Measurements from ENCODE around the gene ELK4.

Gene ELK4

DNA sequence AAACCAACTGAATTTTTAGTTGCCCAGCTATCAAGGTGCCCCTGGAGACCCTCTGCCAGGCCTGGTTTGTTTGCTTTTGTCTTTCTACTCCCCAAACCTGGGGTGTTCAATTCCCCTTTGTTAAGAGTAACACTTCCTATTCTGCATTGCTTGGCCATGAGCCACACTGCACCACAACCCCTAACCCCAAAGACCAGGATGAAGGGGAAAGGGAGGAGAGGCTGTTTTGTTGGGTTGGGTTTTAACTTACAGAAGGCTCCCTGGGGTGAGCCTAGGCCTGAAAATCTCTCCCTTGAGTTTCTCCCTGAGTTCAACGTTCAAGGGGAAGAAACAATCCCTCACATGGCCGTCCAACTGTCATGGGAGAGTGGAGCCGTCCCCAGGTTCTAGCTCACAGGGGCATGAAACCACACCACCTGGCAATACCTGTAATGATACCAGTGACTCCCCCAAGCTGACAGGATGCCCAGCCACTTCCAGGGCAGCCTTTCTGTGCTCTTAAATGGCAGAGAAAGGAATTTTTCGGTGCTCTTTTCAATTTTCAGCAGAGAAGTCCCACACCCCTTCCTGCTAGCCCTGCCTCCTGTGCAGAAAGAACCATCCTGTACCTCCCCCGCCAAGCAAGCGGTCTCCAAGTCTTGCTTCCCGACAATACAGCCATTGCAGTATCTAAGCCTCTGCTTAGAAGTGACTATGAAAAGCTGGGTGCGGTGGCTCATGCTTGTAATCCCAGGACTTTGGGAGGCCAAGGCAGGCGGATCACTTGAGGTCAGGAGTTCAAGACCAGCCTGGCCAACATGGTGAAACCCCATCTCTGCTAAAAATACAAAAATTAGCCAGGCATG, 33.6 kb upstream of the ELK4 start:
- peak; percentile 48 for DNase-seq (ENCODE audit: low spot score)
- in situ Hi-C loops (cut with MboI; ENCODE audit: low pct_unique_long_range_greater_than_20kb, low sequenced_read_pairs, unreplicated experiment): loop anchor here (5.0 to 10.0 kb wide), 2 partner anchors 42 to 141 kb away; no protein-coding TSS in a partner anchor
- TF ChIP-seq, protein P1, sequence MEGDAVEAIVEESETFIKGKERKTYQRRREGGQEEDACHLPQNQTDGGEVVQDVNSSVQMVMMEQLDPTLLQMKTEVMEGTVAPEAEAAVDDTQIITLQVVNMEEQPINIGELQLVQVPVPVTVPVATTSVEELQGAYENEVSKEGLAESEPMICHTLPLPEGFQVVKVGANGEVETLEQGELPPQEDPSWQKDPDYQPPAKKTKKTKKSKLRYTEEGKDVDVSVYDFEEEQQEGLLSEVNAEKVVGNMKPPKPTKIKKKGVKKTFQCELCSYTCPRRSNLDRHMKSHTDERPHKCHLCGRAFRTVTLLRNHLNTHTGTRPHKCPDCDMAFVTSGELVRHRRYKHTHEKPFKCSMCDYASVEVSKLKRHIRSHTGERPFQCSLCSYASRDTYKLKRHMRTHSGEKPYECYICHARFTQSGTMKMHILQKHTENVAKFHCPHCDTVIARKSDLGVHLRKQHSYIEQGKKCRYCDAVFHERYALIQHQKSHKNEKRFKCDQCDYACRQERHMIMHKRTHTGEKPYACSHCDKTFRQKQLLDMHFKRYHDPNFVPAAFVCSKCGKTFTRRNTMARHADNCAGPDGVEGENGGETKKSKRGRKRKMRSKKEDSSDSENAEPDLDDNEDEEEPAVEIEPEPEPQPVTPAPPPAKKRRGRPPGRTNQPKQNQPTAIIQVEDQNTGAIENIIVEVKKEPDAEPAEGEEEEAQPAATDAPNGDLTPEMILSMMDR (IDR thresholded peaks at IDR 0.05; ENCODE audit: extremely low read depth, insufficient read depth, missing control alignments): no peak

- in situ Hi-C loops (cut with MboI; ENCODE audit: low pct_unique_long_range_greater_than_20kb, low sequenced_read_pairs, unreplicated experiment): loop anchor here (5.0 to 10.0 kb wide), 2 partner anchors 43 to 140 kb away; no protein-coding TSS in a partner anchor
- DNase-seq (ENCODE audit: low spot score): peak; percentile 21
- TF ChIP-seq, protein P1 (IDR thresholded peaks at IDR 0.05; ENCODE audit: extremely low read depth, insufficient read depth, missing control alignments): no peak
Observed at GRCh38 chr1:205664399-205665017, 32.7 kb upstream of the ELK4 start.

- peak; percentile 5 for DNase-seq (ENCODE audit: low spot score)
- TF ChIP-seq, protein P1 (IDR thresholded peaks at IDR 0.05; ENCODE audit: extremely low read depth, insufficient read depth, missing control alignments): no peak
- in situ Hi-C loops (cut with MboI; ENCODE audit: low pct_unique_long_range_greater_than_20kb, low sequenced_read_pairs, unreplicated experiment): loop anchor here (10.0 kb wide), 1 partner anchor 139 kb away; no protein-coding TSS in a partner anchor
Observed at GRCh38 chr1:205663286-205663936, 31.6 kb upstream of the ELK4 start.

DNA sequence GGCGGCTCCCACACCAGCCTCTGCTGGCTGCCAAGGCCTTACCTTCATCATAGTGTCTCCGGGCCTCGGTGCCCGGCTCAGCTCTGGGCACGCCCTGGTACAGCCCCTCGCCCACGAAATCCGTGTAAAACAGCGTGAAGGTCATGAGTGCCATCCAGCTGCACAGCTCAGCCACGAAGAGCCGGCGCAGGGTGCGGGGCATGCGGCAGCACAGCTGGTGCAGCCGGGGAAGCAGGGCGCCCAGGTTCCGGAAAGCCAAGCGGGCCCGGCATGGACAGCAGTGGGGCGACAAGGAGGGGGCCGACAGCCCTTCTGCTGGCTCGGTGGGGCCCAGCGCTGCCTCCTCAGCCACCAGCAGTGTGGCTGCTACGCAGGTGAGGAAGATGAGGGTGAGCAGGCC, 31.0 kb upstream of the ELK4 start:
- TF ChIP-seq, protein P1 (IDR thresholded peaks at IDR 0.05; ENCODE audit: extremely low read depth, insufficient read depth, missing control alignments): no peak
- in situ Hi-C loops (cut with MboI; ENCODE audit: low pct_unique_long_range_greater_than_20kb, low sequenced_read_pairs, unreplicated experiment): loop anchor here (10.0 kb wide), 1 partner anchor 138 kb away; no protein-coding TSS in a partner anchor
- DNase-seq (ENCODE audit: low spot score): no peak

DNA sequence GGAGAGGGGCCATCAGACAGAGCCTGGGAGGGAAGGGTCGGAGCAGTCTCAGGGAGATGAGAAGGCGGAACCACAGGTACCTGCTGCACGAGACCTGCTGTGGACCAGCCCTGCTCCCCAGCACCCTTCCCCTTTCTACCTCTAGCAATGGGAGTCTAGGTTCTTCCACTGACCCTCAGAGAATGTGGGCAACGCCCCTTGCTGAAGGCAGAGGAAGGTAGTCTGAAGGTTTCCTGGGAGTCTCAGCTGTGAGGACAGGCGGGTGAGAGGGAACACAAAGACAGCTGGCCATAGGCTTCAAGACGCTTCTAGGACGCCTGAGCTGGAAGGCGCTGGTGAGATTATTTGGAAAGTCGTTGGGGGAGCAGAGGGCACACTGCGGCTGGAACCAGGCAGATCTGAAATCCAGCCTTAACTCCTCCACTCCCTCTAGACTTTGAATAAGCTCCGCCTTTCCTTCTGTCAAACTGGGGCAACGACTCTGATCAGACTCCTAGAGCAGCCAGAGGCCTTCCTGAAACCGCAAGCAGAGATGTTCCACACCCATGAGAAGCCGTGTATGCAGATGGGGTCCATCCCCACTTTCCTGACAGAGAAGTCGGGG, 30.4 kb upstream of the ELK4 start:
- DNase-seq (ENCODE audit: low spot score): peak; percentile 6
- TF ChIP-seq, protein P1 (IDR thresholded peaks at IDR 0.05; ENCODE audit: extremely low read depth, insufficient read depth, missing control alignments): no peak
- in situ Hi-C loops (cut with MboI; ENCODE audit: low pct_unique_long_range_greater_than_20kb, low sequenced_read_pairs, unreplicated experiment): loop anchor here (10.0 kb wide), 1 partner anchor 137 kb away; no protein-coding TSS in a partner anchor
